Inflammatory macrophage (primary cell): Measurements from ENCODE around the gene C10orf143.
"Not testable (repeated sequence)": the region's sequence is repeated elsewhere in the genome, so short reads cannot be mapped to it uniquely, and the experiment has no call there.

Experiments
- DNase-seq, 2 donors: peaks; one replicate each; pipeline ENCODE4 v3.0.0-alpha.2; 2020 to 2022

C10orf143 gene

DNA sequence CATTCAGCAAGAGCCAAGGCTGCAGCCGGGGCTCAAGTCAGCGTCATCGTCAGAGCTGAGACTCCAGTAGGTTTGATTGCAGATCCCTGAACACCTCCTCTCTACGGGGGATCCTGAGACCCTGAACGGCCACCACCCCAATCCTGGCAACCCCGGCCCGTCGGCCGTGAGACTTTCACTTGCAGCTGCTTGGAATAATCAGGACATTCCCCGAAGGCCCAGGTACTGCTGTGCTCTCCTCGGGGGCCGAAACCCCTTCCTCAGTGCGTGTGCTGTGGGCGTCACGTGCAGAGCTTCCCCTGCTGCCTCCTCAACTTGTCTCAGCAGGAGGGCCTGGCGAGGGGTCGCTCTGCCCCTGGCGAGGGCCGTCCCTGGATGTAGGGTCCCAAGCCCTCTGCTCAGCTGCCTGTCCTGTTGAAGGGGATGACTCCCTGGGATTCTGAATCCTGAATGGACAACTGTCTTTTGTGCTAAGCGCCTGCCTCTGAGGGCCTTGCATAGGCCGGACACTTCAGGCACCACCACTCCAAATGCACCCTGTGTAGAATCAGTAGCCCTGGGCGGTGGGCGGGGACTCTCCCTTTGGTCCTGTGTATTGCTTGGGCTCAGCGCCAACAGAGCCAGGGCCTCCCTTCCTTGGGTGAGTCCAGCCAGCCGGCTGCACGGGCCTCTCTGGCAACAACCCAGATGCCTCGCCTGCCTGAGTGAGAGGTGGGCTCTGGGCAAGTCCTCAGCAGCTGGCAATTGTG lies 82.7 kb downstream of the C10orf143 start:
- no peak for DNase-seq

DNA sequence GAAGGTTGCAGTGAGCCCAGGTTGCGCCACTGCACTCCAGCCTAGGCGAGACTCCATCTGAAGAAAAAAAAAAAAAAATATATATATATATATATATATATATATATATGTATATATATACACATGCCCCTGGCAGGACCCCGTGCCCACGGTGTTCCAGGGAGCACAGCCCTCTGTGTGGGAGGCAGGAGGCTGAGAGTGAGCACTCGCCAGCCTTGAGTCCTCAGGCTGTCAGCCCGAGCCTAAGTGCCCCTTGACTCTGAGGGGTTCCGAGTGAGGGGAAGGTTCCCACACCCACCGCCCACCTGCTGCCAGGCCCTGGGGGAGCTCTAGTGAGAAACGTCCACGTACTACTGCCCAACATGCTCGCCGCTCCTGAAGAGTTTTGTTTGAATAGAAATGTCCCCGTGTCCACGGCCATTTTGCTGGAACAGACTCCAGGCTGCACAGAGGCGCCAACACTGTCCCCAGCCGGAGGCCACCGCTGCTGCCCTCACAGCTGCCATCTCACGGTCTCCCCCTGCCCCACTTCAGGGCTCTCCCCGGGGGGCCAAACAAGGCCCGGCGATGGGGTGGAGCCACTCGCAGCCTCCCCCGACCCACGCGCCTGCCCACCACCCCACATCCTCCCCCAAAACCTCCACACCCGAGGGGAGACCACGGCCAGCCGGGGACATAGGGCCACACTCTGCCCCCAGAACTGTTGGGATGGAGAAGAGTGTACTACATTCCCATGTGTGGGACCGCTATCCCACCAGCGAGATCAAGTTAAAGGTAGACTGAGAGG lies 83.8 kb downstream of the C10orf143 start:
- no peak for DNase-seq

GRCh38 chr10:130025811-130026485 lies 84.7 kb downstream of the C10orf143 start:
- no peak for DNase-seq

DNA sequence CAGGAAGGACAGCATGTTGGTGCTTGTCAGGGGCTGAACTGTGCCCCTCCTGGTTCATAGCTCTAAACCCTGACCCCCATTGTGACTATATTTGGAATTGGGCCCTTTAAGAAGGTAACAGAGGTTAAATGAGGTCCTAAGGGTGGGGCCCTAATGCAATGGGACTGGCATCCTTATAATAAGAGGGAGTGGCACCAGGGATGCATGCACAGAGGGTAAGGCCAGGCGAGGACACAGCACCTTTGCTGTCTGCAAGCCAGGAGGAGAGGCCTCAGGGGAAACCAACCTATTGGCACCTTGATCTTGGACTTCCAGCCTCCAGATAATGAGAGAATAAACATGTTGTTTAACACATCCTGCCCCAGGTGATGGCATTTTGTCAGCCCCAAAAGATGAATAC lies 85.3 kb downstream of the C10orf143 start:
- no peak for DNase-seq

- DNase-seq: no peak
Observed at GRCh38 chr10:130024779-130025325, 85.8 kb downstream of the C10orf143 start.

DNA sequence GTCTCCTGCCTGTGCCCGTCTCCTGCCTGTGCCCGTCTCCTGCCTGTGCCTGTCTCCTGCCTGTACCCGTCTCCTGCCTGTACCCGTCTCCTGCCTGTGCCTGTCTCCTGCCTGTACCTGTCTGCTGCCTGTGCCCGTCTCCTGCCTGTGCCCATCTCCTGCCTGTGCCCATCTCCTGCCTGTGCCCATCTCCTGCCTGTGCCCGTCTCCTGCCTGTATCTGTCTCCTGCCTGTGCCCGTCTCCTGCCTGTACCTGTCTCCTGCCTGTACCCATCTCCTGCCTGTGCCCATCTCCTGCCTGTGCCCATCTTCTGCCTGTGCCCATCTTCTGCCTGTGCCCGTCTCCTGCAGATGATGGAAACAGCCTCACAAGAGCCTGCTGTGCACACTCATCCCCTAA lies 86.3 kb downstream of the C10orf143 start:
- not testable (repeated sequence) for DNase-seq

- DNase-seq: no peak
Observed at GRCh38 chr10:130023454-130024230, 87.0 kb downstream of the C10orf143 start.

DNA sequence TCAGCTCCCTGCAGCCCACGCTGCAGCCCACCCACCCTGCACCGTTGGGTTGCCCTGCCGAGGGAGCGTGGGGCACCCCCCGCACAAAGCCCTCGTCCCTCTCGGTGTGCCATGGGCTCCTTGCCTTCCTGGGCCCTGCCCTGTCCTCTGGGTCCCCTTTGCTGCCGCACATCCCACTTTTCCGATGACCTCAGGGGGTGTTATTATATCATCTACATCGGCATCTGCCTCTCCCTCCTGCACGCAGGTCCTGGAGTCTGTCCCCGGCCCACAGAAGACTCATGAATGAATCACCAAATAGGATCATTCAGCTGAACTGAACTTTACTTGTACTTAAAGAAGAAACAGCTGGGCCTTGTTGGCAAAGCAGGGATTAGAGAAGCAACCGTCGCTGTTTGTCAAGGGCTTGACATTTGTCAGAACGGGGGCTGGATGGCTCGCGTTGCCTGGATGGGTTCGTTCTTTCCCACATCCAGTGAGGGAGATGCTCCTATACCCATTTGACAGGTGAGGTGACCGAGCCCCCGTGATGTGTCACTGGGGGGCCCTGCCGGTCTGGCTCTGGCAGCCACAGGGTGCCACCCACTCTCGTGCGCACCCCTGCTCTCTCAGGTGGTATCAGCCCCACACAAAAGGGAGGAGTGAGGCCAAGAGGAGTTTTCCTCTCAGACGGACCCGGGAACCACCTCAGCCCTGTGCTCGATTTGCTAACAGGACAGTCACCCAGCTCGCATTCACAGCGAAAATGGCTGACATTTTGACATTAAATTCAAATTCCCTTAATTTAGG lies 87.9 kb downstream of the C10orf143 start:
- no peak for DNase-seq

DNA sequence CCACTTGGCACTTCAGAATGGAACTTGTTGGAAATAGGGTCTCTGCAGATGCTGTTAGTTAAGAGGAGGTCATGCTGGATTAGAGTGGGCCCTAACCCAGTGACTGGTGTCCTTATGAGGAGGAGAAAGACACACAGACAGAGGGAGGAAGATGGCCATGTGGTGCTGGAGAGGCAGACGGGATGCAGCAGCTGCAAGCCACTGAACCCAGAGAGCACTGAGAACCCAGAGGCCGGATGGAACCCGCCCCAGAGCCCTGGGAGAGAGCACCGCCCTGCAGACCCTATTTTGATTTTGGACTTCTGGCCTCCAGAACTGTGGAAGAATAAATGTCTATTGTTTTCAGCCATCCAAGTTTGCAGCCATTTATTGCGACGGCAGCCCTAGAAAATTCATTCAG lies 88.5 kb downstream of the C10orf143 start:
- no peak for DNase-seq

DNA sequence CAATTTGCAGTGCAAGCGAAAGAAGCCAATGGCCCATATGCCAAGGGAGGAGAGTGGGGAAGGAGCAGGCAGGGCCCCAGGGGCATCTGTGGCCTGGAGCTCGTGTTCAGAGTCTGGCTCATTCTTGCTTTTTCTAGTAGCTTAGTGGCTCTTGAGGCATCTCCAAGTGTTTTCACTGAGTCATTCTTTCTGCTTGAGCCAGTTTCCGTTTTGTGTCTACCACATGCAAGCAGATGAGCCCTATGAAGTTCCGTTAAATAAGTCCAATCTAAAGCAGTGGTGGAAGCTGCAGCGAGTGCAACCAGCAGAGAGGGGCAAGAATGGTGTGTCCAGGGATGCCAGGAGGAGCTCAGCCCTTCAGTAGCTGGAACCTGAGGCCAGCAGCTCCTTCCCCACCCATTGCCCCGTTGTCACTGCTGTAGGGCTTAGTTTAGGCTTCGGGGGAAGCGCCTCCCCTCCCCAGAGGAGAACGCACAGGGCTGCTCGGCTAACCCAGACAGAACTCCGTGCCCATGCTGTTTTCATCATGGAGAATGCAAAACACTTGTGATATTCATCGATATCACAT lies 89.2 kb downstream of the C10orf143 start:
- DNase-seq: no peak

DNA sequence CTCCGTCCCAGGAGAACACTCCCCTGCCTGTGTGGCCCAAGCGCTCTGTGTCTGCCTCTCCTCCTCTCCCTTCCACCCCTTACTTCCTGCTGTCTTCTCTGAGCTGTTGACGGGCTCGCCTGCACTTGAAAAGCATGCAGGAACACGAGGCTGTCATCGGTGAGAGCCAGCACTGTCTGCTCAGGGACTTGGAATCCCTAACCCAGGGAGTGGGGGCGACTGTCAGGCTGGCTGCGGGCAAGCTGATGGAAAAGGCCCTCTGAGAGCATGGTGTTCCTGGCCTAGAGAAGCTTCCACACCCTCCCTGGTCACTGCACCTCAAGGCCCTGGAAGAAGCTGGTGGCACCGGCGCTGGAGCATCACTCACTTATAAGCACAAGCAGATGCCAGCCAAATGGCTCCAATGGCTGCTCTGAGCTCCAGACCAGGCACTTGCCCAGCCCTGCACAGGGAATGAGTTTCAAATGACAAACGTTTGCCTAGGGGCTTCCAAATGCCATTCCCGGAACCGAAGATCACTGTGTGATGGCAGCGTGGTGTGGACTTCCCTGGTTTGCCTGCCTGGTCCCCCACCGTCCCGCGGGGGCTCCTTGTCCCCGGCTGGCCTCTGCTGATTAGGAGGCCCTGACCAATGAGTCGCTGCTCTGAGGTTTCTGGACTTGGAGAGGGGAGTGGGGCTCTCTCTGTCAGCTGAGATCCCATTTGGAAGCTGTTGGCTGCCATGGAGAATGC lies 89.8 kb downstream of the C10orf143 start:
- no peak for DNase-seq

GRCh38 chr10:130018730-130019185 lies 91.9 kb downstream of the C10orf143 start:
- DNase-seq: no peak

GRCh38 chr10:130018265-130018664 lies 92.4 kb downstream of the C10orf143 start:
- DNase-seq: no peak

DNA sequence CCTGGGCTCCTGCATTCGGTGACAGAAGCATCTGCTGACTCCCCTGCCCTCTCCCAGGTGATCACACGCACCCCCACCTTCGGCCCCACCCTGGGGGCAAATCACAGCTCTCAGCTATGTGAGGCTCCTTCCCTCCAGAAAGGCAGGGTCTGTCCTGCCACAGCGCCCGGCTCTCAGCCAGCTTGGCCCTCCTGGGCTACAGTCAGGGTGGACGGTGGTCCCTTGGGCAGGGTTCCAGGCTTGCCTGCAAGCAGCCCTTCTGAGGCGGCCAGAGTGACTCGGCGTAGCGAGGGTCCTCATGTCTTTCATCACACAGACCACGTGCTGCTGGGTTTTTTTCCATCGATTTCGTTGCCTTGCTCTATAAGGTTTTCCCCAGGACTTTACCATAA lies 93.0 kb downstream of the C10orf143 start:
- DNase-seq: no peak

GRCh38 chr10:130016993-130017630 lies 93.5 kb downstream of the C10orf143 start:
- no peak for DNase-seq

- no peak for DNase-seq
Observed at GRCh38 chr10:130016095-130016494, 94.5 kb downstream of the C10orf143 start.

DNA sequence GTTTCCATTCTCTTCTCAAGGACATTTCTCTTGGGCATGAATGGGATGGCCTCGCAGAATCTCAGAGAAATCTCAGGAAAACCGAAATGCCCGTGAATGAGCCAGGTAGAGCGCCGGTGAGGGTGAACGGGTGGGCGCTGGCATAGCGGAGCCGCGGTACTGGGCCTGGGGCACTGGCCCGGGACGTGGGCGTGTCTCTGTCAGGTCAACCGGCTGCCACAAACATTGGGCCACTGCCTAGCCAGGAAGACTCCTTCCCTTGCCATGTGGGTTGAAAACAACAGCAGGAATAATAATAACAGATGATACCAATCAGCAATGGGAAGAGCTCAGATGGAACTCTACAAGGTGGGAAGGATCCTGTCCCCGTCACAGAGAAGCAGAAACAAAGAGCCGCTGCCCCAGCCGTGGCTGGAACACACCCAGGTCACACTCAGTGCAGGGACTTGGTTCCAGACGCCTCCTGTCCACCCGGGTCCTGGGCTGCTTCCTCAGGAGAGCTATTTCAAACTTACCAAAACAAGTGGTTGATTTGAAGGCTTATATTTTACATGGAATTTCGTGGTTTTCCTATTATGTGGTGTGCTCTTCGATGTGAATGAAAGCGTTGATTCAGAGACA lies 95.4 kb downstream of the C10orf143 start:
- DNase-seq: no peak

GRCh38 chr10:130014263-130015074 lies 96.2 kb downstream of the C10orf143 start:
- no peak for DNase-seq
